Liver (tissue), 3 donors: ENCODE results near the gene COL4A1.

Experiments used
- EGR1 ChIP-seq, 2 donors: IDR thresholded peaks; 2 replicates each; pipeline ENCODE4 v1.6.1; 2016 to 2018; ENCODE audit warnings: antibody characterized with exemption in 2 of 2, low read depth in 2 of 2
- FOXA1 ChIP-seq: IDR thresholded peaks from 2 replicates; pipeline ENCODE4 v1.6.1; 2016; ENCODE audit warnings: antibody characterized with exemption
- HNF4G ChIP-seq: IDR thresholded peaks from 2 replicates; pipeline ENCODE4 v1.6.1; 2016; ENCODE audit warnings: antibody characterized with exemption
- JUND ChIP-seq, 2 donors: IDR thresholded peaks; 2 replicates each; pipeline ENCODE4 v1.6.1; 2016; ENCODE audit warnings: antibody characterized with exemption in 2 of 2
- MAX ChIP-seq: IDR thresholded peaks from 2 replicates; pipeline ENCODE4 v1.6.1; 2016; ENCODE audit warnings: antibody characterized with exemption
- RAD21 ChIP-seq, 2 donors: IDR thresholded peaks; 2 replicates each; pipeline ENCODE4 v1.6.1; 2016; ENCODE audit warnings: antibody characterized with exemption in 2 of 2, mild to moderate bottlenecking in 2 of 2
- REST ChIP-seq: IDR thresholded peaks from 2 replicates; pipeline ENCODE4 v1.6.1; 2016; ENCODE audit warnings: antibody characterized with exemption, mild to moderate bottlenecking
- TAF1 ChIP-seq: conservative IDR thresholded peaks from 2 replicates; pipeline ENCODE4 v1.6.1; 2016; ENCODE audit warnings: antibody characterized with exemption, mild to moderate bottlenecking
- TF ChIP-seq, protein P1 (sequence below): fragments of 150-350 bp; IDR thresholded peaks from 2 replicates; pipeline ENCODE4 v1.5.1; 2017; ENCODE audit warnings: improper control_type of control experiment, low read depth, low read length; ENCODE audit not compliant: missing input control
- TF ChIP-seq, protein P2 (sequence below): IDR thresholded peaks from 2 replicates; pipeline ENCODE4 v1.6.1; 2016; ENCODE audit warnings: antibody characterized with exemption
- donor health status: healthy.
- donor health status: healthy.

DNA sequence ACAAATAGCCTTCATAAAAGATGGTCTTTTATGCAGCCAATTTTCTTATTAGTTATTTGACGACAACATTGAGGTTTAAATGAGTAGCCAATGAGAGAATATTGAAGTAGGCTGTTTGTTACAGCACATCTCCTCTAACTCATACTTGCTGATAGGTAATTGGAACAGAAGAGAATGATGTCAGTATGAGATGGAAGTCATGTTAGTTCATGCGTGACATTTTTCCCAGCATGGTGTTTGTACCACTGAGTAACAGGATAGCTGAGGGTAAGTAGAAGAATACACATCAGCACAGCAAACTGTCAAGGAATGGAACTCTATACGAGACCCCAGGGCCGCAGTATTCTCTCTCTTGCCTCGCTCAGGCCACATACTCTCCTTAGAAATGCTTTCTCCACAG lies 37.4 kb upstream of the COL4A1 start:
- TF ChIP-seq RAD21 (IDR thresholded peaks at IDR 0.05) (no peak), JUND (IDR thresholded peaks at IDR 0.05) (no peak), MAX (no peak), REST (no peak), HNF4G (no peak), FOXA1 (no peak), TAF1 (no peak), EGR1 (IDR thresholded peaks at IDR 0.05; ENCODE audit: low read depth in 2 of 2) (no peak)
- TF ChIP-seq, protein P1, sequence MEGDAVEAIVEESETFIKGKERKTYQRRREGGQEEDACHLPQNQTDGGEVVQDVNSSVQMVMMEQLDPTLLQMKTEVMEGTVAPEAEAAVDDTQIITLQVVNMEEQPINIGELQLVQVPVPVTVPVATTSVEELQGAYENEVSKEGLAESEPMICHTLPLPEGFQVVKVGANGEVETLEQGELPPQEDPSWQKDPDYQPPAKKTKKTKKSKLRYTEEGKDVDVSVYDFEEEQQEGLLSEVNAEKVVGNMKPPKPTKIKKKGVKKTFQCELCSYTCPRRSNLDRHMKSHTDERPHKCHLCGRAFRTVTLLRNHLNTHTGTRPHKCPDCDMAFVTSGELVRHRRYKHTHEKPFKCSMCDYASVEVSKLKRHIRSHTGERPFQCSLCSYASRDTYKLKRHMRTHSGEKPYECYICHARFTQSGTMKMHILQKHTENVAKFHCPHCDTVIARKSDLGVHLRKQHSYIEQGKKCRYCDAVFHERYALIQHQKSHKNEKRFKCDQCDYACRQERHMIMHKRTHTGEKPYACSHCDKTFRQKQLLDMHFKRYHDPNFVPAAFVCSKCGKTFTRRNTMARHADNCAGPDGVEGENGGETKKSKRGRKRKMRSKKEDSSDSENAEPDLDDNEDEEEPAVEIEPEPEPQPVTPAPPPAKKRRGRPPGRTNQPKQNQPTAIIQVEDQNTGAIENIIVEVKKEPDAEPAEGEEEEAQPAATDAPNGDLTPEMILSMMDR = no peak
- TF ChIP-seq, protein P2, sequence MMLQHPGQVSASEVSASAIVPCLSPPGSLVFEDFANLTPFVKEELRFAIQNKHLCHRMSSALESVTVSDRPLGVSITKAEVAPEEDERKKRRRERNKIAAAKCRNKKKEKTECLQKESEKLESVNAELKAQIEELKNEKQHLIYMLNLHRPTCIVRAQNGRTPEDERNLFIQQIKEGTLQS = no peak
